GM18907 (cell line): ENCODE results near the gene RGPD3.

Experiments
- ATAC-seq: cut with Tn5 transposase; IDR thresholded peaks from one replicate; pipeline ENCODE4 v1.9.1; 2021; ENCODE audit warnings: mild to moderate bottlenecking, moderate library complexity; ENCODE audit not compliant: unreplicated experiment

RGPD3 gene

GRCh38 chr2:106343274-106343673, 124.9 kb downstream of the RGPD3 start:
- no peak for ATAC-seq

GRCh38 chr2:106342831-106343251, 125.4 kb downstream of the RGPD3 start:
- no peak for ATAC-seq

- ATAC-seq: no peak
Measured at GRCh38 chr2:106341666-106342065, 126.5 kb downstream of the RGPD3 start.
